Small intestine (tissue), 7 donors: ENCODE results near the gene TRIM47. TPM values are rescaled to one million over a fixed set of nuclear protein-coding genes. Genes with fewer than 3 reads are reported as not detected.

Source experiments
- DNase-seq, 2 donors: peaks; one replicate each; pipeline versions ENCODE4 v3.0.0 to v3.0.0-alpha.2; 2013
- FAIRE-seq: peaks from 2 replicates; lab custom pipeline; 2012; peaks lifted over from hg19 to GRCh38; lab: Jason Lieb, UNC
- H3K27ac ChIP-seq, 3 donors: one replicate each; pipeline ENCODE4 v1.5.1; 2013; ENCODE audit warnings: low read length in 2 of 3, mild to moderate bottlenecking in 2 of 3, control low read depth in 1 of 3, inconsistent platforms in 1 of 3, low read depth in 1 of 3, moderate library complexity in 1 of 3
- H3K27me3 ChIP-seq, 3 donors: one replicate each; pipeline ENCODE4 v1.6.1; 2013; ENCODE audit warnings: low read length in 3 of 3, inconsistent platforms in 1 of 3; ENCODE audit not compliant: control insufficient read depth in 3 of 3, insufficient read depth in 3 of 3
- H3K36me3 ChIP-seq, 3 donors: one replicate each; pipeline ENCODE4 v1.6.1; 2013; ENCODE audit warnings: low read length in 3 of 3, inconsistent platforms in 1 of 3, low read depth in 1 of 3, mild to moderate bottlenecking in 1 of 3, moderate library complexity in 1 of 3; ENCODE audit not compliant: control insufficient read depth in 3 of 3, insufficient read depth in 2 of 3
- H3K4me1 ChIP-seq, 3 donors: one replicate each; pipeline ENCODE4 v1.6.1; 2013; ENCODE audit warnings: low read length in 2 of 3, inconsistent platforms in 1 of 3, low read depth in 1 of 3, mild to moderate bottlenecking in 1 of 3, moderate library complexity in 1 of 3; ENCODE audit not compliant: control insufficient read depth in 3 of 3, insufficient read depth in 2 of 3
- H3K4me3 ChIP-seq, 3 donors: one replicate each; pipeline ENCODE4 v1.5.1; 2013; ENCODE audit warnings: low read length in 3 of 3, control low read depth in 1 of 3, inconsistent platforms in 1 of 3, low read depth in 1 of 3, mild to moderate bottlenecking in 1 of 3, moderate library complexity in 1 of 3
- H3K9me3 ChIP-seq, 2 donors: one replicate each; pipeline ENCODE4 v1.6.1; 2013; ENCODE audit warnings: low read depth in 1 of 2, low read length in 1 of 2; ENCODE audit not compliant: control insufficient read depth in 2 of 2, insufficient read depth in 1 of 2
- WGBS, 3 donors: extraction: QIAGEN DNeasy Blood & Tissue Kit; methylation state at CpG; one replicate each; pipeline ENCODE4 v1.1.7; 2013; 5-methylcytosine and 5-hydroxymethylcytosine counted together
- polyA plus RNA-seq, 4 donors: library from polyadenylated mRNA; stranded (reverse) in 3 of 4; unstranded in 1 of 4; fragments of 200-250 nt in 3 of 4; fragments of 120-200 nt in 1 of 4; gene quantifications; one replicate each; pipeline versions ENCODE4 v1.2.1 to v1.2.3, GENCODE V29; 2013
- donor health status: healthy with polysubstance abuse.
- donor health status: control.
- donor health status: control.
- donor health status: Bipolar disorder and iron deficiency.
- donor health status: healthy.

TRIM47 gene
- polyA plus RNA-seq, 4 donors = 4.9 to 63.3 (median 43.8) TPM

GRCh38 chr17:75850928-75851692 lies 27.3 kb downstream of the TRIM47 start:
- WGBS, 3 donors = 93 to 95% (median 94%) methylated on average over 12 of the region's 12 CpGs
- no peak for FAIRE-seq
- Histone ChIP-seq H3K9me3 (no peaks in the 10 kb centered on the region), H3K4me1 (peaks cover 2 to 34% (median 6%) of the 10 kb centered on the region in 3 donors), H3K27me3 (no peaks in the 10 kb centered on the region), H3K27ac (no peak overlapping the region), H3K36me3 (peaks cover 17 to 62% (median 21%) of the 10 kb centered on the region in 3 donors), H3K4me3 (no peak overlapping the region)
- DNase-seq = no peak

- Histone ChIP-seq H3K4me3 (no peak overlapping the region), H3K27me3 (no peaks in the 10 kb centered on the region), H3K9me3 (no peaks in the 10 kb centered on the region), H3K27ac (peak overlapping the region in 1 of 3 donors; percentile 38), H3K36me3 (peaks cover 17 to 72% (median 21%) of the 10 kb centered on the region in 3 donors), H3K4me1 (peaks cover 2 to 48% (median 13%) of the 10 kb centered on the region in 3 donors)
- no peak for DNase-seq
- FAIRE-seq = no peak
- WGBS, 3 donors = 87 to 94% (median 94%) methylated on average over 9 of the region's 9 CpGs
Measured at GRCh38 chr17:75849724-75850123, 28.7 kb downstream of the TRIM47 start.

DNA sequence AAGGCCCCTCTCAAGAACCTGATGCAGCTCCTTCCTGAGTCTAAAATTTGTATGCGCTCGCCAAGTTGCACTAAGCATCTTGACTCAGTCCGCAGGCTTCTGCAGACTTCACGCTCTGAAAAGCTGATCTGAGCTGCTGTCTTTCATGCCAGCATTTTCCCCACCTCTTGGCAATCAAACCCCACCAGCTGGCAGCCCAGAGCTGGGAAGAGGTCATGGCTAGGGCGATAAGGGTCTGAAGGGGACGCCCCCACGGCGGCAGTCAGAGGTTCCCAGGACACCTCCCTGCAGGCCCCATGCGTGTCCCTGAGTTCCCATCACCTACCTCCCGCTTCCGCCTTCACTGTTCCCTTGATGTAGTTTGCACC lies 29.1 kb downstream of the TRIM47 start:
- DNase-seq = no peak
- WGBS, 3 donors = 88 to 96% (median 92%) methylated on average over 11 of the region's 11 CpGs
- FAIRE-seq = no peak
- H3K27me3 ChIP-seq = no peaks in the 10 kb centered on the region
- no peak overlapping the region for H3K4me3 ChIP-seq
- peak overlapping the region in 2 of 3 donors; percentile 27 to 38 for H3K27ac ChIP-seq
- no peaks in the 10 kb centered on the region for H3K9me3 ChIP-seq
- peaks cover 2 to 49% (median 9%) of the 10 kb centered on the region in 3 donors for H3K4me1 ChIP-seq
- peaks cover 17 to 72% (median 21%) of the 10 kb centered on the region in 3 donors for H3K36me3 ChIP-seq

GRCh38 chr17:75848523-75849278 lies 29.7 kb downstream of the TRIM47 start:
- no peaks in the 10 kb centered on the region for H3K27me3 ChIP-seq
- H3K9me3 ChIP-seq = no peaks in the 10 kb centered on the region
- DNase-seq (peak; percentile 73 to 85), FAIRE-seq (no peak)
- no peak overlapping the region for H3K4me3 ChIP-seq
- H3K27ac ChIP-seq = peak overlapping the region in 2 of 3 donors; percentile 41 to 99
- WGBS, 3 donors = 46 to 49% (median 48%) methylated on average over 16 of the region's 16 CpGs
- peaks cover 17 to 72% (median 21%) of the 10 kb centered on the region in 3 donors for H3K36me3 ChIP-seq
- peaks cover 2 to 51% (median 7%) of the 10 kb centered on the region in 3 donors for H3K4me1 ChIP-seq

GRCh38 chr17:75847614-75848522 lies 30.5 kb downstream of the TRIM47 start:
- H3K27me3 ChIP-seq = no peaks in the 10 kb centered on the region
- peaks cover 2 to 57% (median 7%) of the 10 kb centered on the region in 3 donors for H3K4me1 ChIP-seq
- no peak for FAIRE-seq
- H3K27ac ChIP-seq = peak overlapping the region in 2 of 3 donors; percentile 41 to 99
- no peak for DNase-seq
- no peak overlapping the region for H3K4me3 ChIP-seq
- WGBS, 3 donors = 86 to 89% (median 87%) methylated on average over 25 of the region's 25 CpGs
- H3K9me3 ChIP-seq = no peaks in the 10 kb centered on the region
- peaks cover 17 to 75% (median 21%) of the 10 kb centered on the region in 3 donors for H3K36me3 ChIP-seq

DNA sequence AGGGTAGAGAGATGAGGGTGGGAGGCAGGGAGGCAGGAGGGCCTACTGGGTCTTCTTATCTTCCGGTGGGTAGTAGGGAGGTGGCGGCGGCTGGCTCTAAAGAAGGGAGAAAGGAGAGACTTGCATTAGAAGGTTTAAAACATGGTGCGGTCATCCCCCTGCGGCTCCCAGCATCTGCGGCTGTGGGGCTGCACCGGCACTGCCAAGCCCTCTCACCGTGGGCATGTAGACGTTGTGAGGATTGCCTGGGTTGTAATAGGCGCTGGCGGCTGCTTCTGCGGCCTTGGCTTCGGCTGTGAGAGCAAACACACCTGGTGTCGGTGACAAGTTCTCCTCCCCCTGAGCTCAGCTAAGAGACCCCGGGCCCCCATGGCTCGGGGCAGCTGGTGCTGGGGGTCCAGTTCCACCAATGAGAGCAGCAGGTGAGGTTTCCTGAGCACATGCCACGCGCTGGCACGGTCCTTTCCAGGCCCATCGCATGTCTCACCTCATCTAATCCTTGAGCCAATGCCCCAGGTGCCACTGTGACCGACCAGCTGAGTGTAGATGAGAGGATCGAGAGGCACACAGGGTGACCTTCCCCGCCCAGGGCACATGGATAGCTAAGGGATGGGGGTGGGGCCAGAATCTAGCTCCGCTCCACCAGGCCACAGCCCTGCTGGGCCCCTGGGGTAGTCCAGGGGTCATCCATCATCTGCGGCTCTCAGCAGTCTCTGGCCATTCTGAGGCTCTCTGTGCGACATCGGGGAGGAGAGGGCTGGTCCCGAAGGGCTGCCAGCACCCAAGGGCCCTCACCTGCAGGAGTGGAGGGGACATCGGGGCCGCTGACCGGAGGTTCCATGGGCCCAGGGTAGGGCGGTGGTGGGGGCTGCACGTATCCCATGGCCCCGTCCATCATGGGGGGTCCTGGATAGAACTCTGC lies 31.4 kb downstream of the TRIM47 start:
- H3K4me1 ChIP-seq = peaks cover 2 to 57% (median 7%) of the 10 kb centered on the region in 3 donors
- H3K27me3 ChIP-seq = no peaks in the 10 kb centered on the region
- FAIRE-seq = no peak
- H3K9me3 ChIP-seq = no peaks in the 10 kb centered on the region
- peak overlapping the region in 1 of 3 donors; percentile 99 for H3K27ac ChIP-seq
- peak in 1 of 2 donors; percentile 77 for DNase-seq
- peaks cover 17 to 83% (median 21%) of the 10 kb centered on the region in 3 donors for H3K36me3 ChIP-seq
- 83 to 87% (median 87%) methylated on average over 33 to 34 of the region's 34 CpGs for WGBS, 3 donors
- H3K4me3 ChIP-seq = no peak overlapping the region

DNA sequence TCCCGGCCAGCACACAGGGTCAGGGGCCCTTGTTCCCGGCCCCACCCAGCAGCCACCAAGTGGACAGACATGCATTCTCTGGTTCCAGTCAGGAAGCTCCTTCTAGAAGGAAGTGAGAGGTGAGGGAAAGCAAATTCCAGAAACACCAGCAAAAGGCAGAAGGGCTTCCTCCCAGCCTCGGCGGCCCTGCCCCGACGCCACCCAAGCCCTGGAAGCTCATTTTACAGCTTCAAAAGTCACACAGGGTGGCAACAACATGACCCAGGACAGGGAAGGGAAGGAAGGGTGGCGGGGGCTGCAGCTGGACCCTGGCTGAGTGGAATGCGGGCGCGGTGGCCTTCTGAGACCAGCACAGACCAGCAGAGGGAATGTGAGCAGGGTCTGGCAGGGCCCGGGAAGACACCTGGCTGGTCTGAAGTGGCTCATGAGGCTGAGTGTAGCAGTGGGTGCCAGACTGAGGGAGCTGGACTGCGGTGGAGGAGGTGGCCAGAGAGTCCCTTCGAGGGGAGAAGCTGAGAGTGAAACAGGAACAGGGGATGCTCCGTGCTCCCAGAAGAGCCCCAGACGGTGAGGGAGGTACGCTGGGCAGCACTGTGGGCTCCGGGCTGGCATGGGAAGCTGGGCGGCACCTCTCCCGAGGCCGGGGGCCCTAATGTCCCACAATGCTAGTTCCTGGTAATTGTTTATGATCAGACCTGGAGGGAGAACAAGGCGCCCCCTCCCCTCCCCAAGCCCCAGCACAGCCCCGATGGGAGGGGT lies 32.3 kb downstream of the TRIM47 start:
- Histone ChIP-seq H3K27me3 (no peaks in the 10 kb centered on the region), H3K4me3 (no peak overlapping the region), H3K36me3 (peaks cover 17 to 76% (median 18%) of the 10 kb centered on the region in 3 donors), H3K9me3 (no peaks in the 10 kb centered on the region), H3K4me1 (peaks cover 2 to 57% (median 7%) of the 10 kb centered on the region in 3 donors), H3K27ac (peak overlapping the region; percentile 41 to 99 (median 84))
- 77 to 81% (median 79%) methylated on average over 22 of the region's 22 CpGs for WGBS, 3 donors
- no peak for DNase-seq
- no peak for FAIRE-seq
